ENCODE data around the gene HDGFL2.

DNA sequence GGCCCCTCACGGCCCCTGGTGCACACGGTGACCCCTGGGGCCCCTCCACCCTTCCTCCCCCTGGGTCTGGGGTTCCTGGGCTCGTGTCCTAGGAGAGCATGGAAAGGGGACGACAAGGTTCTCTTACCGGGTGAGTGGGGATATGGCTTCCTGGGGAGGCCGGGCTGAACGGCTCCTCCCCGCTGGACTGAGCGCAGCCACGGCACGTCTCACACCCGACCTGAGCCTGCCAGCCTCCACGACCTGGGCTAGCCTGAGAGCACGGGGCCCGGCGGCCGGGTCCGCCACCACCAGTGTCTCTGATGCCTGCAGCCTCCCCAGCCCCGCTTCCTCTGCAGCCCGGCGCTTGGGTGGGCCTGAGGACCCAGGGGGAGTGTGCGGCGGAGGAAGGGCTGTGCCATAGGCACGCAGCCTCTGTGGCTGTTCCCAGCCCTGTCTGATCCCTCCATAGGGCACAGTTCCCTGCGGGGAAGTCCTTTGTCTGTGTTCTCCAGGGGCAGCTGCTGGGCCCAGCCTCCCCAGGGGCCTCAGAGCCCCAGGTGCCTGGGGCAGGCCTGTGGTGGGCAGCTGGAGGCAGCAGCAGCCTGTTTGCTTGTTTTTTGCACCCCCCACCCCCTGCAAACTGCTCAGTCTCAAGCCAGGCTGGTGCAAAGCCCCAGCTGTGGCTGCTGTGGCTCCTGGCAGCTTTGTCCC is 31.2 kb downstream of the HDGFL2 start:
- no peak for TF ChIP-seq POLR2A (IDR thresholded peaks at IDR 0.05)
- TF ChIP-seq, protein P1, sequence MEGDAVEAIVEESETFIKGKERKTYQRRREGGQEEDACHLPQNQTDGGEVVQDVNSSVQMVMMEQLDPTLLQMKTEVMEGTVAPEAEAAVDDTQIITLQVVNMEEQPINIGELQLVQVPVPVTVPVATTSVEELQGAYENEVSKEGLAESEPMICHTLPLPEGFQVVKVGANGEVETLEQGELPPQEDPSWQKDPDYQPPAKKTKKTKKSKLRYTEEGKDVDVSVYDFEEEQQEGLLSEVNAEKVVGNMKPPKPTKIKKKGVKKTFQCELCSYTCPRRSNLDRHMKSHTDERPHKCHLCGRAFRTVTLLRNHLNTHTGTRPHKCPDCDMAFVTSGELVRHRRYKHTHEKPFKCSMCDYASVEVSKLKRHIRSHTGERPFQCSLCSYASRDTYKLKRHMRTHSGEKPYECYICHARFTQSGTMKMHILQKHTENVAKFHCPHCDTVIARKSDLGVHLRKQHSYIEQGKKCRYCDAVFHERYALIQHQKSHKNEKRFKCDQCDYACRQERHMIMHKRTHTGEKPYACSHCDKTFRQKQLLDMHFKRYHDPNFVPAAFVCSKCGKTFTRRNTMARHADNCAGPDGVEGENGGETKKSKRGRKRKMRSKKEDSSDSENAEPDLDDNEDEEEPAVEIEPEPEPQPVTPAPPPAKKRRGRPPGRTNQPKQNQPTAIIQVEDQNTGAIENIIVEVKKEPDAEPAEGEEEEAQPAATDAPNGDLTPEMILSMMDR (IDR thresholded peaks at IDR 0.05) = no peak

Data from adrenal gland (tissue), 5 donors.